OCI-M2 (cell line): Measurements from ENCODE around the gene PCDHA7.
"Not testable (repeated sequence)": the region's sequence is repeated elsewhere in the genome, so short reads cannot be mapped to it uniquely, and the experiment has no call there.

Experiments used
- DNase-seq: peaks from one replicate; lab custom pipeline; 2025; ENCODE audit not compliant: unreplicated experiment; lab: John Stamatoyannopoulos, UW

The PCDHA7 gene

GRCh38 chr5:140857177-140857986, 23.3 kb downstream of the PCDHA7 start:
- no peak for DNase-seq

GRCh38 chr5:140857987-140858240, 23.8 kb downstream of the PCDHA7 start:
- no peak for DNase-seq

GRCh38 chr5:140862441-140863295, 28.6 kb downstream of the PCDHA7 start:
- DNase-seq: no peak

GRCh38 chr5:140868721-140869554, 34.9 kb downstream of the PCDHA7 start, which contains the start of gene PCDHA11:
Gene PCDHA11, plus strand, starts transcription at chr5:140868957. Its CDS starts 147 bp downstream, at chr5:140869104.
- no peak for DNase-seq

GRCh38 chr5:140869555-140869886, 35.5 kb downstream of the PCDHA7 start:
- DNase-seq: no peak

GRCh38 chr5:140870221-140871201, 36.4 kb downstream of the PCDHA7 start:
- no peak for DNase-seq

GRCh38 chr5:140875085-140876065, 41.3 kb downstream of the PCDHA7 start, which contains the start of gene PCDHA12:
Gene PCDHA12, plus strand, starts transcription at chr5:140875308. Its CDS starts 165 bp downstream, at chr5:140875473.
- no peak for DNase-seq

- not testable (repeated sequence) for DNase-seq
Observed at GRCh38 chr5:140876541-140877261, 42.6 kb downstream of the PCDHA7 start.

- no peak for DNase-seq
Observed at GRCh38 chr5:140877262-140877581, 43.2 kb downstream of the PCDHA7 start.

GRCh38 chr5:140881889-140882590, 48.0 kb downstream of the PCDHA7 start, which contains the start of gene PCDHA13:
Gene PCDHA13, plus strand, starts transcription at chr5:140882124. Its CDS starts 145 bp downstream, at chr5:140882269.
- no peak for DNase-seq

- DNase-seq: no peak
Observed at GRCh38 chr5:140882591-140882899, 48.5 kb downstream of the PCDHA7 start.

GRCh38 chr5:140883373-140883772, 49.3 kb downstream of the PCDHA7 start:
- DNase-seq: no peak

GRCh38 chr5:140883927-140884697, 50.0 kb downstream of the PCDHA7 start:
- DNase-seq: no peak
